ENCODE measurements around the gene RAB31.

- no peak for TF ChIP-seq CTCF (IDR thresholded peaks at IDR 0.05; ENCODE audit: poor library complexity)
- TF ChIP-seq EZH2 (IDR thresholded peaks at IDR 0.05; ENCODE audit: borderline replicate concordance) = no peak
- no peak for TF ChIP-seq EZH2phosphoT487 (IDR thresholded peaks at IDR 0.05; ENCODE audit: low read depth, severe bottlenecking, unreplicated experiment)
Measured at GRCh38 chr18:9872823-9873222, 164.7 kb downstream of the RAB31 start.
